Retinal pigment epithelial cell (primary cell): Measurements from ENCODE around the gene KRIT1.

Experiments
- DNase-seq: peaks from one replicate; pipeline ENCODE4 v3.0.0-alpha.2; 2010; ENCODE audit warnings: low read depth
- H3K4me3 ChIP-seq: 2 replicates; pipeline ENCODE4 v1.5.1; 2011; ENCODE audit warnings: mild to moderate bottlenecking, low read length, control low read depth, moderate library complexity
- CTCF ChIP-seq: conservative IDR thresholded peaks from 2 replicates; pipeline ENCODE4 v1.5.1; 2011; ENCODE audit warnings: low read depth, low read length, control low read depth, inconsistent platforms

KRIT1 gene

GRCh38 chr7:92150450-92151017 is 95.2 kb downstream of the KRIT1 start:
- DNase-seq: no peak
- TF ChIP-seq CTCF: no peak
- no peak overlapping the region for H3K4me3 ChIP-seq

DNA sequence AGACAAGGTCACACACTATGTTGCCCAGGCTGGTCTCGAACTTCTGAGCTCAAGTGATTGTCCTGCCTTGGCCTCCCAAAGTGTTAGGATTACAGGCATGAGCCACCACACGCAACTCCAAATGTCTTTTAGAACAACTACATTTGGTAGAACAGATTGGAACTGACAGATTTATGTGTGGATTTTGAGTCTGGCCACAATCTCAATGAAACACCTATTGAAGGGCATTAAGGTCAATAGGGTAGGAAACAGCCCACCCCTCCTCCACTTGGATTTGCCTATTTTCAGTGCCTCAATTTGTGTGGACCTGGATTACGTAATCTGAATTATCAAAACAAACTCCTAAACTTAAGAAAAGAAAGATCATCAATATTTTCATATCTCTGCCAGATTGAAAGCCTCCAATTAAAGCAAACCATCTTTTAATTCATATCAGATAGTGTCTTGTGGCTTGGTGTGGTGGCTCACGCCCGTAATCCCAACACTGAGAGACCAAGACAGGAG is 95.9 kb downstream of the KRIT1 start:
- no peak overlapping the region for H3K4me3 ChIP-seq
- no peak for DNase-seq
- TF ChIP-seq CTCF: no peak
